Measurements from ENCODE around the gene MAP1LC3A. TPM values are rescaled to one million over a fixed set of nuclear protein-coding genes. Genes with fewer than 3 reads are reported as not detected.

Gene MAP1LC3A
- total RNA-seq, 2 donors from 2014 or later, result 22.4 to 37.6 TPM

GRCh38 chr20:34529742-34530141 lies 28.8 kb upstream of the MAP1LC3A start:
- H3K4me3 ChIP-seq, result no peak overlapping the region
- TF ChIP-seq, protein P1, sequence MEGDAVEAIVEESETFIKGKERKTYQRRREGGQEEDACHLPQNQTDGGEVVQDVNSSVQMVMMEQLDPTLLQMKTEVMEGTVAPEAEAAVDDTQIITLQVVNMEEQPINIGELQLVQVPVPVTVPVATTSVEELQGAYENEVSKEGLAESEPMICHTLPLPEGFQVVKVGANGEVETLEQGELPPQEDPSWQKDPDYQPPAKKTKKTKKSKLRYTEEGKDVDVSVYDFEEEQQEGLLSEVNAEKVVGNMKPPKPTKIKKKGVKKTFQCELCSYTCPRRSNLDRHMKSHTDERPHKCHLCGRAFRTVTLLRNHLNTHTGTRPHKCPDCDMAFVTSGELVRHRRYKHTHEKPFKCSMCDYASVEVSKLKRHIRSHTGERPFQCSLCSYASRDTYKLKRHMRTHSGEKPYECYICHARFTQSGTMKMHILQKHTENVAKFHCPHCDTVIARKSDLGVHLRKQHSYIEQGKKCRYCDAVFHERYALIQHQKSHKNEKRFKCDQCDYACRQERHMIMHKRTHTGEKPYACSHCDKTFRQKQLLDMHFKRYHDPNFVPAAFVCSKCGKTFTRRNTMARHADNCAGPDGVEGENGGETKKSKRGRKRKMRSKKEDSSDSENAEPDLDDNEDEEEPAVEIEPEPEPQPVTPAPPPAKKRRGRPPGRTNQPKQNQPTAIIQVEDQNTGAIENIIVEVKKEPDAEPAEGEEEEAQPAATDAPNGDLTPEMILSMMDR (IDR thresholded peaks at IDR 0.05), result no peak
- TF ChIP-seq POLR2A (IDR thresholded peaks at IDR 0.05), result no peak
- intact Hi-C loops (cut with DNase I), result no loop called here
- H3K4me1 ChIP-seq, result peaks cover 37% of the 10 kb centered on the region
- WGBS, 2 donors, result 85 to 86% methylated on average over 1 to 3 of the region's 3 CpGs
- H3K27me3 ChIP-seq, result no peaks in the 10 kb centered on the region
- no peaks in the 10 kb centered on the region for H3K9me3 ChIP-seq
- peak overlapping the region in 1 of 4 donors; percentile 37 for H3K27ac ChIP-seq
- H3K36me3 ChIP-seq (replicated peaks in 1 of 2; ENCODE audit: insufficient read depth in 1 of 2, low read depth in 2 of 2), result peaks cover 2 to 18% of the 10 kb centered on the region in 2 donors
- ATAC-seq (no peak), DNase-seq (peak in 1 of 4 donors; percentile 4)

DNA sequence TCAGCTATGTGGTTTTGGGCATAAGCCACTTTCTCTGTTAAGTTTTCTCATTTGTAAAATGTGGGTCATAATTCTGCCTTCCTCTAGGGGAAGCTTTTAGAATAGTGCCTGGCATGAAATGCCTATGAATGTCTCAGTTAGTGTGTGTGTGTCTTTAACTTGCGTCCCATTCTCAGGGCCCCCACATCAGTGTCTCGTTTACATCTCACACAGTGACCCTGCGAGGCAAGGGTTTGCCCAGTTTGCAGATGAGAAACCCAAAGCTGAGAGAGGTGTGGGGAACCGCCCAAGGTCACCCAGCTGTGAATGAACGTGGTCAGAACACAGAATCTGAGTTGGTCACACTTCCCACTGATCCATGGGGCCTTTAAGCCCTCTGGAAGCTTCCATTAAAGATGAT lies 28.2 kb upstream of the MAP1LC3A start:
- DNase-seq (no peak), ATAC-seq (no peak)
- 67 to 69% methylated on average over 5 of the region's 5 CpGs for WGBS, 2 donors
- Histone ChIP-seq H3K36me3 (replicated peaks in 1 of 2; ENCODE audit: insufficient read depth in 1 of 2, low read depth in 2 of 2) (peaks cover 7 to 23% of the 10 kb centered on the region in 2 donors), H3K4me1 (peaks cover 34% of the 10 kb centered on the region), H3K4me3 (no peak overlapping the region), H3K9me3 (no peaks in the 10 kb centered on the region), H3K27ac (no peak overlapping the region), H3K27me3 (no peaks in the 10 kb centered on the region)
- intact Hi-C loops (cut with DNase I), result no loop called here
- TF ChIP-seq, protein P1 (IDR thresholded peaks at IDR 0.05), result no peak
- TF ChIP-seq POLR2A (IDR thresholded peaks at IDR 0.05), result no peak

GRCh38 chr20:34531608-34532265 lies 26.8 kb upstream of the MAP1LC3A start:
- intact Hi-C loops (cut with DNase I), result no loop called here
- Histone ChIP-seq H3K9me3 (no peaks in the 10 kb centered on the region), H3K4me1 (peaks cover 20% of the 10 kb centered on the region), H3K27ac (no peak overlapping the region), H3K36me3 (replicated peaks in 1 of 2; ENCODE audit: insufficient read depth in 1 of 2, low read depth in 2 of 2) (peaks cover 7 to 31% of the 10 kb centered on the region in 2 donors), H3K4me3 (no peak overlapping the region), H3K27me3 (no peaks in the 10 kb centered on the region)
- no peak for ATAC-seq
- TF ChIP-seq POLR2A (IDR thresholded peaks at IDR 0.05), result no peak
- TF ChIP-seq, protein P1 (IDR thresholded peaks at IDR 0.05), result no peak
- peak in 1 of 4 donors; percentile 3 for DNase-seq
- WGBS, 2 donors, result 80% methylated on average over 7 to 8 of the region's 8 CpGs

GRCh38 chr20:34532320-34532719 lies 26.2 kb upstream of the MAP1LC3A start:
- intact Hi-C loops (cut with DNase I), result no loop called here
- H3K36me3 ChIP-seq (replicated peaks in 1 of 2; ENCODE audit: insufficient read depth in 1 of 2, low read depth in 2 of 2), result peaks cover 7 to 32% of the 10 kb centered on the region in 2 donors
- no peaks in the 10 kb centered on the region for H3K27me3 ChIP-seq
- DNase-seq, result peak in 1 of 4 donors; percentile 7
- H3K27ac ChIP-seq, result no peak overlapping the region
- H3K9me3 ChIP-seq, result no peaks in the 10 kb centered on the region
- no peak overlapping the region for H3K4me3 ChIP-seq
- 75 to 89% methylated on average over 4 to 8 of the region's 8 CpGs for WGBS, 2 donors
- ATAC-seq, result no peak
- peaks cover 14% of the 10 kb centered on the region for H3K4me1 ChIP-seq
- no peak for TF ChIP-seq POLR2A (IDR thresholded peaks at IDR 0.05)
- TF ChIP-seq, protein P1 (IDR thresholded peaks at IDR 0.05), result no peak

GRCh38 chr20:34532756-34533155 lies 25.8 kb upstream of the MAP1LC3A start:
- Histone ChIP-seq H3K9me3 (no peaks in the 10 kb centered on the region), H3K27ac (no peak overlapping the region), H3K4me3 (no peak overlapping the region), H3K36me3 (replicated peaks in 1 of 2; ENCODE audit: insufficient read depth in 1 of 2, low read depth in 2 of 2) (peaks cover 7 to 31% of the 10 kb centered on the region in 2 donors), H3K27me3 (no peaks in the 10 kb centered on the region), H3K4me1 (peaks cover 10% of the 10 kb centered on the region)
- DNase-seq (no peak), ATAC-seq (no peak)
- TF ChIP-seq, protein P1 (IDR thresholded peaks at IDR 0.05), result no peak
- no peak for TF ChIP-seq POLR2A (IDR thresholded peaks at IDR 0.05)
- intact Hi-C loops (cut with DNase I), result no loop called here
- WGBS, 2 donors, result 91% methylated on average over 4 to 6 of the region's 7 CpGs

Data from body of pancreas (tissue), 4 donors.